ENCODE results near the gene ARHGAP10. TPM values are rescaled to one million over a fixed set of nuclear protein-coding genes. Genes with fewer than 3 reads are reported as not detected.
"Not testable (repeated sequence)": the region's sequence is repeated elsewhere in the genome, so short reads cannot be mapped to it uniquely, and the experiment has no call there.

ARHGAP10 gene
- polyA plus RNA-seq, 3 donors: 9.0 to 33.5 (median 22.7) TPM

- WGBS, 3 donors: 34 to 79% (median 54%) methylated on average over 1 of the region's 1 CpG
- no peak overlapping the region for H3K27ac ChIP-seq (ENCODE audit: low read depth, low read length)
Measured at GRCh38 chr4:147855571-147856009, 123.7 kb downstream of the ARHGAP10 start.

DNA sequence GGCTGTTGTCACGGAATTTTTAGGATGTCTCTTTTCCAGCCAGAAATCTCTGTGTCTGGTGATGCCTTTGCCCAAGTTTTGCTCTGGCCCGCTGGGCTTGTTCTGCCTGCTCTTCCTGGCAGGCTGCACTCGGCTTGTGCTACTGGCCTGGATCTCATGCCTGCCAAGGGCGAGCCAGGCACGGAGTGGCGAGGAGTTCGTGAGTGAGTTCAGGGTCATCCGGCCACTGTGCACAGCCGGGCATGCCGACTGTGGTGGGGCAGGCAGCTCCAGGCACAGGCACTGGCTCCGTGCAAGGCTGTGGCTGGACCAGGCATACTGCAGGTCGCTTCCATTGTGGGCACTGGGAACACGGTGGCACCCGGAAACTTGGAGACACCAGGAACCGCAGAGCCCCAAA, 129.1 kb downstream of the ARHGAP10 start:
- 88 to 91% (median 89%) methylated on average over 15 of the region's 15 CpGs for WGBS, 3 donors
- H3K27ac ChIP-seq (ENCODE audit: low read depth, low read length): no peak overlapping the region

GRCh38 chr4:147862043-147862692, 130.3 kb downstream of the ARHGAP10 start:
- no peak overlapping the region for H3K27ac ChIP-seq (ENCODE audit: low read depth, low read length)
- 93 to 98% (median 93%) methylated on average over 15 of the region's 15 CpGs for WGBS, 3 donors

DNA sequence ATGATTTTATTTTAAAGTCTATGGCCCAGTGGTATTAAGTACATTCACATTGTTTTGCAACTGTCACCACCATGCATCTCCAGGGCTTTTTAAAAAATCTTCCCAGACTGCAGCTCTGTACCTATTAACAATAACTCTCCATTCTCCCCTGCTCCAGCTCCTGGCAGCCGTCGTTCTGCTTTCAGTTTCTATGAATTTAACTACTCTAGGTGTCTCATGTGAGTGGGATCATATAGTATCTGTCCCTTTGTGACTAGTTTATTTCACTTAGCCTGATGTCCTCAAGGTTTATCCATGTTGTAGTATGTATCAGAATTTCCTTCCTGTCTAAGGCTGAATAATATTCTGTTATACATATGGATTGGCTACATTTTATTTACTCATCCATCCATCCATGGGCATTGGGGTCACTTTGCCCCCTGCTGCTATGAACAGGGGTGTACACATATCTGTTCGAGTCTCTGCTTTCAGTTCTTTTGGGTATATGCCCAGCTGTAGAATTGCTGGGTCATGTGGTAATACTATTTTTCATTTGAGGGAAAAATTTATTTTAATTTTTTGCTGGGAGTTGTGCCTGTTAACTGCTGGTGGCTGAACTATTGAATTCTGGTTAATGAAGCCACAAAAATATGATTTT, 131.3 kb downstream of the ARHGAP10 start:
- no peak overlapping the region for H3K27ac ChIP-seq (ENCODE audit: low read depth, low read length)
- WGBS, 3 donors: 36 to 69% (median 49%) methylated on average over 3 of the region's 3 CpGs

- WGBS, 3 donors: 61 to 83% (median 76%) methylated on average over 10 of the region's 10 CpGs
- H3K27ac ChIP-seq (ENCODE audit: low read depth, low read length): no peak overlapping the region
Measured at GRCh38 chr4:147863808-147864472, 132.1 kb downstream of the ARHGAP10 start.

DNA sequence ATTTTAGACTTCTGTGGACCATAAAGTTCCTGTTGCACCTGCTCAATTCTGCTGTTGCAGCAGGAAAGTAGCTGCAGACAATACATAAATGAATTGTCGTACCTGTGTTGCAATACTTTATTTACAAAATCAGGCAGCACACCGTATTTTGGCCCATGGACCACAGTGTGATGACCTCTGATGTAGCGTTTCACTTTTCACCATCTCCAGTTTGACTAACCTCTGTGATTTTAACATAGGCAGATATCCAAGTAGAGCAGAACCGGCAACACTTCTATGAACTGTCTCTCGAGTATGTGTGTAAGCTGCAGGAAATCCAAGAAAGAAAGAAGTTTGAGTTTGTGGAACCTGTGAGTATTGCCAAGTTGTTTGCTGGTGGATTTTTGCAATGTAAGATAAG, 132.7 kb downstream of the ARHGAP10 start:
- H3K27ac ChIP-seq (ENCODE audit: low read depth, low read length): no peak overlapping the region
- WGBS, 3 donors: 35 to 45% (median 36%) methylated on average over 5 of the region's 5 CpGs

GRCh38 chr4:147865926-147866325, 134.0 kb downstream of the ARHGAP10 start:
- 69 to 81% (median 75%) methylated on average over 3 of the region's 3 CpGs for WGBS, 3 donors

GRCh38 chr4:147866532-147867271, 134.8 kb downstream of the ARHGAP10 start:
- WGBS, 3 donors: 36 to 40% (median 38%) methylated on average over 2 of the region's 2 CpGs
- no peak overlapping the region for H3K27ac ChIP-seq (ENCODE audit: low read depth, low read length)

More at GRCh38 chr4:147865926-147866325, 134.0 kb downstream of the ARHGAP10 start:
- H3K27ac ChIP-seq (ENCODE audit: low read depth, low read length): no peak overlapping the region

DNA sequence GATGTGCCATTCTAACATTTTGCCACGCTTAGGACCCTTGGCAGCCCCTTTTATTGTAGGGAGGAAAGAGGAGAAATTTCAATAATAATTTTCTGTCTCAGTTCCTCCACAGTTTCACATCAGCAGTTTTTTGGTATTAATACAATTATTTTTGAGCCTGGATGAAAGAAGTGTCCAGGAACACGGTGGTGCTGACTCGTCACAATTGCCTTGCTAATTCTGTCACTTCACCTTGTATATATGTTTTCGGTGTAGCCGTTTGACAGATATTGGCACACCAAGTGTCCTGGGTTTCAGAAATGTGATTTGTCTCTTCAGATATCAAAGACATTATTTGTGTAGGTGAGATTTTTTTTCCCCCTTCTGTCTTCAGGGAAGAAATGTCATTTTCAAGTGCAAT, 142.2 kb downstream of the ARHGAP10 start:
- WGBS, 3 donors: 66 to 70% (median 69%) methylated on average over 5 of the region's 5 CpGs
- H3K27ac ChIP-seq (ENCODE audit: low read depth, low read length): no peak overlapping the region

DNA sequence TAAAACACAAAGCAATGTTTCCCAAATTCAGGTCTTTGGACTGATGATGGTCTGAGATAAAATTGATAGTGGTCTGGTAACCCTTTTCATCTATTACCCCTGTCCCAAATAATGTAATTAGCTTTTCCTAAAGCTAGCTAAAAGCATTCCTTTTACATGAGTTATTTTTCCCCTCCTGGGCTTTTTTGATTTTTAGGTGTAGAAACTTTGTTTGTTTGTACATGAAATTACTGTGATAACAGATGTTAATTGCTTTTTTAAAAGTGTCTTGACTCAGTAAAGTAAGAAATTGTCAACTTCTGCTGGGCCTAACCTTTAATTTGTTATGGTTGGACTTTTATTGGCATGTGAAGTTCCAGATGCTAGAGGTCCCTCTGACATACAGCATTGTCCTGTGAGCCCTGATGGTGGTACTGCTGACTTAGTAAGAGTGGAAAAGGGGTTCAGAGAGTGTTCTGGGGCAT, 145.5 kb downstream of the ARHGAP10 start:
- no peak overlapping the region for H3K27ac ChIP-seq (ENCODE audit: low read depth, low read length)

DNA sequence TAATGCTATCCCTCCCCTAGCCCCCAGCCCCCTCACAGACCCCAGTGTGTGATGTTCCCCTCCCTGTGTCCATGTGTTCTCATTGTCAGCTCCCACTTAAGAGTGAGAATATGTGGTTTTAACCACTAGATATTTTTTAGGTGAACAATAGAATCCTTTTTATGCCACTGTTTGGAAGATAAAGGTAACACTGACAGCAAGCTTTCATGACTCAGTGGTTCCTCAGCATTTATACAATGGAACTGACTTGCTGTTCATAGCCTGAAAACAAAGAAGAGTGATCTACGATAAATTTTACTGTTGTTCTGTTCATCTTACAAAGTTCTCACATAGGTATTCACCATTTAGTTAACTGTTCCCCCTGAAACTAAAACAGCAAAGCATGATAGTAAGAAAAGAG, 147.8 kb downstream of the ARHGAP10 start:
- 94 to 97% (median 95%) methylated on average over 1 of the region's 1 CpG for WGBS, 3 donors
- H3K27ac ChIP-seq (ENCODE audit: low read depth, low read length): no peak overlapping the region

DNA sequence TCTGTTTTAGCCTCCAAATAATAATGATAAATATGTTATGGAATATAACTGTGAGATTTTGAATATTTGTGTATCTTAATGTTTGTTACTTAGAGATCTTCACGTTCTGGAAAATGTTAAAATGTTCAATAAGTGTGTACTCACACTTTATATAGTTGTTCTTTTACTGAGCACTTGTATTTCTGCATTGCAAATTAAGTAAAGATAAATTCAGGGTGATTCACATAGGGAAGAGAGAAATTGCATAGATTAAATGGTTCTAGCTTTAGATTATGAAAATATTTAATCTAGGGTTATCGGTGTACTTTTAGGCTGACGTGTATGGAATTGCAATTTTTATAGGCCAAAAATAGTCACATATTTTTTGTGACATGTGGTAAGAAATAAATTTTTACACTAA, 148.6 kb downstream of the ARHGAP10 start:
- 95 to 98% (median 98%) methylated on average over 3 of the region's 3 CpGs for WGBS, 3 donors
- H3K27ac ChIP-seq (ENCODE audit: low read depth, low read length): no peak overlapping the region

DNA sequence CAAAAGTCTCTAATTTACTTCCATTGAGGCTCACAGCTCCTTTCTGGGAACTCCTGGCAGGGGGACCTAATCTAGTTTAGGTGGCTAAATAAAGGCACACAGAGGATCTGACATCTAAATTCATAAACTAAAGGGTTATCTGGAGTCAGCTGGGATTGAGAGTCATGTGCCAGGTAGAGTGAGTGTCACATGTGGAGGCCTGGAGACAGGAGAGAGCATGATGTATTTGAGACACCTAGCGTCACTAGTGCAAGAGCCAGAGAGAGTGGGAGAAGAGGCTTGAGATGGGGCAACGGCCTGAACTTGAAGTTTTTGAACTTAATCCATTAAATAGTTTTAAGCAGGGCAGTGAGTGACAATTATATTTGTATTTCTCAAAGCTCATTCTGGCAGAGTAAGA, 152.6 kb downstream of the ARHGAP10 start:
- WGBS, 3 donors: 88 to 100% (median 96%) methylated on average over 2 of the region's 2 CpGs
- no peak overlapping the region for H3K27ac ChIP-seq (ENCODE audit: low read depth, low read length)

- 92 to 100% (median 93%) methylated on average over 1 of the region's 1 CpG for WGBS, 3 donors
- H3K27ac ChIP-seq (ENCODE audit: low read depth, low read length): not testable (repeated sequence)
Measured at GRCh38 chr4:147885216-147885615, 153.3 kb downstream of the ARHGAP10 start.

GRCh38 chr4:147891476-147892115, 159.7 kb downstream of the ARHGAP10 start:
- 81 to 86% (median 81%) methylated on average over 6 of the region's 6 CpGs for WGBS, 3 donors
- H3K27ac ChIP-seq (ENCODE audit: low read depth, low read length): no peak overlapping the region

- H3K27ac ChIP-seq (ENCODE audit: low read depth, low read length): no peak overlapping the region
- 51 to 62% (median 57%) methylated on average over 2 of the region's 2 CpGs for WGBS, 3 donors
Measured at GRCh38 chr4:147899512-147899911, 167.6 kb downstream of the ARHGAP10 start.

GRCh38 chr4:147901388-147901787, 169.5 kb downstream of the ARHGAP10 start:
- WGBS, 3 donors: 32 to 43% (median 36%) methylated on average over 2 of the region's 2 CpGs
- H3K27ac ChIP-seq (ENCODE audit: low read depth, low read length): no peak overlapping the region

- WGBS, 3 donors: 91 to 98% (median 96%) methylated on average over 2 of the region's 2 CpGs
Measured at GRCh38 chr4:147901916-147902315, 170.0 kb downstream of the ARHGAP10 start.

More at GRCh38 chr4:147901916-147902315, 170.0 kb downstream of the ARHGAP10 start:
- no peak overlapping the region for H3K27ac ChIP-seq (ENCODE audit: low read depth, low read length)
